Activated CD8-positive, alpha-beta T cell treated with anti-CD3 and anti-CD28 coated beads for 36 hours (primary cell): ENCODE data around the gene BAAT. TPM values are rescaled to one million over a fixed set of nuclear protein-coding genes. Genes with fewer than 3 reads are reported as not detected.

Experiments used
- ATAC-seq: fragments of 200-7000 bp; cut with Tn5 transposase; one replicate; pipeline ENCODE4 v1.10.0; 2021; ENCODE audit warnings: mild to moderate bottlenecking, moderate library complexity
- CTCF ChIA-PET: fragments of 350-600 bp; sonication (Branson Sonifier 250); formaldehyde crosslinking; loops from one replicate; lab custom pipeline; 2021; ENCODE audit warnings: antibody characterized with exemption; lab: Charles Lee
- POLR2A ChIA-PET: fragments of 350-600 bp; sonication (Branson Sonifier 250); formaldehyde crosslinking; loops from one replicate; lab custom pipeline; 2021; ENCODE audit warnings: antibody characterized with exemption; lab: Charles Lee
- DNase-seq: peaks from one replicate; pipeline ENCODE4 v3.0.0-alpha.2; 2020
- H3K27ac Mint-ChIP-seq: one replicate; pipeline ENCODE4 v1.8.0; 2021; ENCODE audit warnings: mild to moderate bottlenecking, mixed read lengths
- H3K27me3 Mint-ChIP-seq: one replicate; pipeline ENCODE4 v1.8.0; 2021; ENCODE audit warnings: mixed read lengths
- H3K36me3 Mint-ChIP-seq: one replicate; pipeline ENCODE4 v1.8.0; 2021; ENCODE audit warnings: low read depth, mixed read lengths
- H3K4me1 Mint-ChIP-seq: one replicate; pipeline ENCODE4 v1.8.0; 2021; ENCODE audit warnings: low read depth, mixed read lengths
- H3K4me3 Mint-ChIP-seq: one replicate; pipeline ENCODE4 v1.8.0; 2021; ENCODE audit warnings: mild to moderate bottlenecking, moderate library complexity, mixed read lengths
- H3K9me3 Mint-ChIP-seq: one replicate; pipeline ENCODE4 v1.8.0; 2021; ENCODE audit warnings: mixed read lengths
- CTCF ChIP-seq: fragments of 200-600 bp; IDR thresholded peaks from one replicate; pipeline ENCODE4 v1.8.0; 2022; ENCODE audit warnings: antibody characterized with exemption, mild to moderate bottlenecking
- intact Hi-C: fragments of 100-400 bp; cut with micrococcal nuclease; formaldehyde crosslinking; loops from one replicate; pipeline ENCODE4 v1.10.0; 2022
- total RNA-seq, 2 experiments: library from RNA; stranded (reverse); gene quantifications; one replicate each; pipeline ENCODE4 v1.2.3, GENCODE V29; 2021

The BAAT gene
- total RNA-seq, 2 experiments from 2014 or later = not detected

DNA sequence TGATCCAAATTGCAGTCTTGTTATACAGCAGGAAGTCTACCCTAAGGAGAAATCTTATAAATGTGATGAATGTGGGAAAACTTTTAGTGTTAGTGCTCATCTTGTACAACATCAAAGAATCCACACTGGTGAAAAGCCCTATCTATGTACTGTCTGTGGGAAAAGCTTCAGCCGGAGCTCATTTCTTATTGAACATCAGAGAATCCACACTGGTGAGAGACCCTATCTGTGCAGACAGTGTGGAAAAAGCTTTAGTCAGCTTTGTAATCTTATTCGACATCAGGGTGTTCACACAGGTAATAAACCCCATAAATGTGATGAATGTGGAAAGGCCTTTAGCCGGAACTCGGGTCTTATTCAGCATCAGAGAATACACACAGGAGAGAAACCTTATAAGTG, 24.3 kb upstream of the BAAT start:
- no peak overlapping the region for H3K27ac Mint-ChIP-seq
- no peak overlapping the region for H3K4me3 Mint-ChIP-seq
- ATAC-seq (no peak), DNase-seq (peak; percentile 6)
- H3K4me1 Mint-ChIP-seq = peaks cover 2% of the 10 kb centered on the region
- peaks cover 79% of the 10 kb centered on the region for H3K36me3 Mint-ChIP-seq
- H3K27me3 Mint-ChIP-seq = no peaks in the 10 kb centered on the region
- TF ChIP-seq CTCF = no peak
- H3K9me3 Mint-ChIP-seq = peaks cover 75% of the 10 kb centered on the region
- POLR2A ChIA-PET = interaction anchor here (0.9 to 2.2 kb wide), 3 partner anchors 10 to 14 kb away, joined by 4 to 13 read pairs (median 4); partner anchors contain the start of genes MRPL50 and ZNF189
- CTCF ChIA-PET = interaction anchor here (1.3 kb wide), 1 partner anchor 10 kb away, joined by 5 read pairs; the partner anchor contains the start of genes MRPL50 and ZNF189
- intact Hi-C loops = no loop called here

- no peak for TF ChIP-seq CTCF
- ATAC-seq (no peak), DNase-seq (no peak)
- intact Hi-C loops = no loop called here
- Mint-ChIP-seq H3K4me1 (peaks cover 2% of the 10 kb centered on the region), H3K36me3 (peaks cover 81% of the 10 kb centered on the region), H3K27me3 (no peaks in the 10 kb centered on the region), H3K4me3 (no peak overlapping the region), H3K27ac (no peak overlapping the region), H3K9me3 (peaks cover 75% of the 10 kb centered on the region)
- CTCF ChIA-PET = interaction anchor here (1.3 kb wide), 1 partner anchor 10 kb away, joined by 5 read pairs; the partner anchor contains the start of genes MRPL50 and ZNF189
- POLR2A ChIA-PET = interaction anchor here (0.9 to 2.2 kb wide), 3 partner anchors 10 to 14 kb away, joined by 4 to 13 read pairs (median 4); partner anchors contain the start of genes MRPL50 and ZNF189
Measured at GRCh38 chr9:101408374-101409078, 23.7 kb upstream of the BAAT start.

- no peak for DNase-seq
- peaks cover 34% of the 10 kb centered on the region for H3K4me1 Mint-ChIP-seq
- peaks cover 83% of the 10 kb centered on the region for H3K36me3 Mint-ChIP-seq
- no peaks in the 10 kb centered on the region for H3K27me3 Mint-ChIP-seq
- no peak for ATAC-seq
- TF ChIP-seq CTCF = no peak
- no peak overlapping the region for H3K4me3 Mint-ChIP-seq
- peaks cover 47% of the 10 kb centered on the region for H3K9me3 Mint-ChIP-seq
- ChIA-PET CTCF (interaction anchor here (0.9 kb wide), 1 partner anchor 22 kb away, joined by 3 read pairs; no protein-coding TSS in a partner anchor), POLR2A (interaction anchor here (0.6 to 1.0 kb wide), 2 partner anchors 15 to 107 kb away, joined by 3 to 4 read pairs; no protein-coding TSS in a partner anchor)
- H3K27ac Mint-ChIP-seq = no peak overlapping the region
- intact Hi-C loops = no loop called here
Measured at GRCh38 chr9:101403516-101404285, 18.9 kb upstream of the BAAT start.

DNA sequence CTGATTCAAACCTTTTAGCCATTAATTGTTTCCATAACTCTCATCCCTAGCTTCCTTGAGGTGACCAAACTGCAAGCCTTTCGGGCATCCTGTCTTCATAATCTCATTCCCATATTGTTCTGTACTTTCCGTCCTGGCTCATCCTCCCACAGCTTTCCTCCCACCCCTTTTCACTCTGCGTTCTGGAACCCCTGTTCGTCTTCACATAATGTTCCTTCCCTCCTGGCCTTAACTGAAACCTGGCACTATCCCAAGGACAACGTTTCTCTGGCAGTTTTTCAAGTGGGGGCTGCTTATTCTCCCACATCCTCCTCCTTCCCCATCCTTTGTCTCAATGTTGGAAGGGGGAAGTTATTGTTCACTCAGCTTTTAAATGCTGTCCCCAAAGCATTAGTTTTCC, 15.3 kb upstream of the BAAT start:
- no peak for ATAC-seq
- Mint-ChIP-seq H3K9me3 (peaks cover 20% of the 10 kb centered on the region), H3K36me3 (peaks cover 75% of the 10 kb centered on the region), H3K27ac (peak overlapping the region; percentile 43), H3K4me1 (peaks cover 52% of the 10 kb centered on the region), H3K4me3 (peak overlapping the region; percentile 99), H3K27me3 (no peaks in the 10 kb centered on the region)
- intact Hi-C loops = no loop called here
- DNase-seq = no peak
- POLR2A ChIA-PET = interaction anchor here (1.3 to 3.0 kb wide), 3 partner anchors 9 to 137 kb away, joined by 3 to 13 read pairs (median 9); partner anchors contain the start of gene RNF20
- CTCF ChIA-PET = interaction anchor here (0.9 to 1.0 kb wide), 2 partner anchors 12 to 49 kb away, joined by 4 to 5 read pairs; no protein-coding TSS in a partner anchor
- TF ChIP-seq CTCF = no peak
